Ovary (tissue), 3 donors: ENCODE measurements around the gene CMPK2.

Experiments
- CTCF ChIP-seq, 3 donors: fragments of 450-650 bp in 2 of 3; fragments of 200-600 bp in 1 of 3; IDR thresholded peaks; one replicate each; pipeline versions ENCODE4 v1.5.1 to v1.8.0; 2016 to 2022; ENCODE audit warnings: antibody characterized with exemption in 3 of 3, mild to moderate bottlenecking in 1 of 3
- EP300 ChIP-seq: sonication (generic); formaldehyde crosslinking; IDR thresholded peaks from one replicate; pipeline ENCODE4 v1.6.1; 2017; ENCODE audit warnings: antibody characterized with exemption
- POLR2A ChIP-seq: fragments of 450-650 bp; IDR thresholded peaks from one replicate; pipeline ENCODE4 v1.6.1; 2017; ENCODE audit warnings: antibody characterized with exemption, mild to moderate bottlenecking, moderate library complexity
- donor health status: DM: no; HTN: no; CAD: no.

GRCh38 chr2:6905668-6906067, 40.0 kb upstream of the CMPK2 start:
- TF ChIP-seq POLR2A = no peak
- TF ChIP-seq CTCF (IDR thresholded peaks at IDR 0.05) = no peak
- no peak for TF ChIP-seq EP300
